Trophoblast cell (in vitro differentiated cells and primary cell): ENCODE results near the gene SCN4A.
A peak's percentile ranks its signal among the peaks of the same experiment; 100 is the strongest.
"Not testable (repeated sequence)": the region's sequence is repeated elsewhere in the genome, so short reads cannot be mapped to it uniquely, and the experiment has no call there.

Source experiments
- DNase-seq, 2 donors: peaks; one replicate each; pipeline ENCODE4 v3.0.0-alpha.2; 2016
- H2AFZ ChIP-seq: 2 replicates; pipeline ENCODE4 v1.6.1; 2013; ENCODE audit warnings: low read length, moderate library complexity, mild to moderate bottlenecking; ENCODE audit not compliant: insufficient read depth, poor library complexity
- H2AK5ac ChIP-seq: 2 replicates; pipeline ENCODE4 v1.6.1; 2013; ENCODE audit warnings: mild to moderate bottlenecking, low read length
- H2BK120ac ChIP-seq: 2 replicates; pipeline ENCODE4 v1.6.1; 2013; ENCODE audit warnings: low read length, mild to moderate bottlenecking, moderate library complexity; ENCODE audit not compliant: insufficient read depth, poor library complexity
- H2BK12ac ChIP-seq: 2 replicates; pipeline ENCODE4 v1.6.1; 2013; ENCODE audit warnings: mild to moderate bottlenecking, low read length, moderate library complexity
- H2BK5ac ChIP-seq: 2 replicates; pipeline ENCODE4 v1.6.1; 2013; ENCODE audit warnings: low read length, low read depth, moderate library complexity, mild to moderate bottlenecking; ENCODE audit not compliant: poor library complexity
- H3K14ac ChIP-seq: 2 replicates; pipeline ENCODE4 v1.6.1; 2013; ENCODE audit warnings: mild to moderate bottlenecking, low read length
- H3K18ac ChIP-seq: 2 replicates; pipeline ENCODE4 v1.6.1; 2013; ENCODE audit warnings: mild to moderate bottlenecking, low read length
- H3K23ac ChIP-seq: 2 replicates; pipeline ENCODE4 v1.6.1; 2013; ENCODE audit warnings: low read length
- H3K27ac ChIP-seq: 2 replicates; pipeline ENCODE4 v1.5.1; 2013; ENCODE audit warnings: low read depth, mild to moderate bottlenecking, inconsistent platforms, low read length, moderate library complexity
- H3K27me3 ChIP-seq: 2 replicates; pipeline ENCODE4 v1.6.1; 2013; ENCODE audit warnings: inconsistent platforms, mild to moderate bottlenecking, low read length, moderate library complexity; ENCODE audit not compliant: insufficient read depth
- H3K36me3 ChIP-seq, 2 experiments: 1 replicate in 1 of 2; 2 replicates in 1 of 2; pipeline ENCODE4 v1.6.1; 2013; ENCODE audit warnings: low read length in 2 of 2, mild to moderate bottlenecking in 2 of 2, moderate library complexity in 1 of 2; ENCODE audit not compliant: insufficient read depth in 2 of 2, control insufficient read depth in 1 of 2
- H3K4ac ChIP-seq: 2 replicates; pipeline ENCODE4 v1.6.1; 2013; ENCODE audit warnings: low read depth, mild to moderate bottlenecking, low read length, moderate library complexity
- H3K4me1 ChIP-seq, 2 experiments: 1 replicate in 1 of 2; 2 replicates in 1 of 2; pipeline ENCODE4 v1.6.1; 2013; ENCODE audit warnings: low read length in 2 of 2, mild to moderate bottlenecking in 2 of 2, moderate library complexity in 1 of 2; ENCODE audit not compliant: insufficient read depth in 2 of 2, control insufficient read depth in 1 of 2
- H3K4me2 ChIP-seq: 2 replicates; pipeline ENCODE4 v1.6.1; 2013; ENCODE audit warnings: inconsistent platforms, mild to moderate bottlenecking, low read length, moderate library complexity
- H3K4me3 ChIP-seq: 2 replicates; pipeline ENCODE4 v1.5.1; 2013; ENCODE audit warnings: mild to moderate bottlenecking, low read depth, low read length, inconsistent platforms
- H3K79me1 ChIP-seq: one replicate; pipeline ENCODE4 v1.6.1; 2013; ENCODE audit warnings: low read length
- H3K79me2 ChIP-seq: 2 replicates; pipeline ENCODE4 v1.6.1; 2013; ENCODE audit warnings: low read length, mild to moderate bottlenecking; ENCODE audit not compliant: control insufficient read depth, insufficient read depth, poor library complexity
- H3K9ac ChIP-seq: 2 replicates; pipeline ENCODE4 v1.6.1; 2013; ENCODE audit warnings: mild to moderate bottlenecking, low read length
- H3K9me3 ChIP-seq: 2 replicates; pipeline ENCODE4 v1.6.1; 2013; ENCODE audit warnings: low read depth, mild to moderate bottlenecking, control low read depth, inconsistent platforms, low read length; ENCODE audit not compliant: insufficient read depth
- H4K12ac ChIP-seq: 2 replicates; pipeline ENCODE4 v1.6.1; 2013; ENCODE audit warnings: low read depth, mild to moderate bottlenecking, low read length, moderate library complexity
- H4K8ac ChIP-seq: 2 replicates; pipeline ENCODE4 v1.6.1; 2013; ENCODE audit warnings: low read depth, mild to moderate bottlenecking, low read length, moderate library complexity
- H4K91ac ChIP-seq: one replicate; pipeline ENCODE4 v1.6.1; 2013; ENCODE audit warnings: low read depth, mild to moderate bottlenecking, low read length, moderate library complexity
- WGBS: extraction: QIAGEN DNeasy Blood & Tissue Kit; methylation state at CpG from one replicate; pipeline ENCODE4 v1.1.7; 2013; ENCODE audit warnings: missing lambda C conversion rate; ENCODE audit not compliant: insufficient read length, insufficient coverage; ENCODE audit errors: extremely low coverage; 5-methylcytosine and 5-hydroxymethylcytosine counted together

Gene SCN4A

DNA sequence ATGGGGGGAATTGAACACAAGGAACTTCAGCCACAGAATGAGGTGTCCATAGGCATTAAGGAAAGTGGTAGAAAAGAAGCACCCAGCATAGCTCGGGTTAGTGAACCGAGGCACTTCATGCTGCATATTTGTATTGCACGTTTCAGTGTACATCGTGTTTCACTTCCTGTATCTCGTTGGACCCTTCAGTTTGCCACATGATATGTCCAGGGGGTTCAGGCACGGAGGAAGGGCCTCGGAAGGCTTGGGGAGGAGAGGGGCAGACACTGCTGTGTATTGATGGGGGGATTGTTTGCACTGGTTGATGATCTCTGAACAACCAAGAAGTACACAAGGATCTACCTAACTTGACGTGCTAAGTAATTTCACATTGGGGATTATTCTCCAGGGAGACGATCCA lies 50.3 kb downstream of the SCN4A start:
- not testable (repeated sequence) for DNase-seq, H2AFZ ChIP-seq, H3K27ac ChIP-seq, H4K91ac ChIP-seq, H2BK120ac ChIP-seq, H3K18ac ChIP-seq, H3K23ac ChIP-seq, H3K4me3 ChIP-seq, H3K27me3 ChIP-seq, H3K79me2 ChIP-seq, H3K4me2 ChIP-seq, H3K4me1 ChIP-seq, H4K12ac ChIP-seq, H2BK12ac ChIP-seq, H4K8ac ChIP-seq, H3K79me1 ChIP-seq, H3K14ac ChIP-seq, H3K4ac ChIP-seq, H2BK5ac ChIP-seq, H2AK5ac ChIP-seq, H3K36me3 ChIP-seq, H3K9me3 ChIP-seq, H3K9ac ChIP-seq
- WGBS, result no CpG with 5 or more reads among the region's 9 CpGs

DNA sequence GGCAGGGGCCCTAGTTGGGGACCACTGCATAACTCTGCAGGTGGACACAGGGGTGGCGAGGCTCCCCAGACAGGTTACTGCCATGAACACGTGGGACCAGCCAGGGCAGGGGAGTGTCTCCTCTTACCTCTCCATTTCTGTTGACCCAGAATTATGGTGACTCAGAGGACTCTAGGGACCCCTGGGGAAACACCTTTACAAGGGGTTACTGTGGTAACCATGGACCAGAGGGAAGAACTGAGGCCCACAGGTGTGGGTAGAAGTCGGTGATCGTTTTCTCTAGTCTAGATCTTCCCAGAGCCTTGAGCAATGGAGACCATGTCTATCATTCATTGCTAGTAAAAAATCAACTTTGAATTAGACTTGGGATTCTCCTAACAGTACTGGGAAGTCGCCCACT lies 51.9 kb downstream of the SCN4A start:
- H3K14ac ChIP-seq, H3K79me2 ChIP-seq, H3K4ac ChIP-seq, H3K9me3 ChIP-seq, H4K8ac ChIP-seq, H3K18ac ChIP-seq, H3K4me2 ChIP-seq, H3K23ac ChIP-seq, H2BK120ac ChIP-seq, H4K91ac ChIP-seq, H3K36me3 ChIP-seq, H3K4me1 ChIP-seq, H2BK12ac ChIP-seq, DNase-seq, H3K79me1 ChIP-seq, H4K12ac ChIP-seq, H3K9ac ChIP-seq, H2AFZ ChIP-seq, H3K4me3 ChIP-seq, H3K27ac ChIP-seq, H3K27me3 ChIP-seq, H2BK5ac ChIP-seq, H2AK5ac ChIP-seq: not testable (repeated sequence)
- WGBS, result no CpG with 5 or more reads among the region's 5 CpGs

- not testable (repeated sequence) for H3K27ac ChIP-seq, DNase-seq, H3K36me3 ChIP-seq, H3K79me2 ChIP-seq, H3K9me3 ChIP-seq, H3K4me1 ChIP-seq, H4K12ac ChIP-seq, H2AK5ac ChIP-seq, H2BK12ac ChIP-seq, H3K4ac ChIP-seq, H4K8ac ChIP-seq, H2AFZ ChIP-seq, H3K27me3 ChIP-seq, H4K91ac ChIP-seq, H2BK120ac ChIP-seq, H3K4me3 ChIP-seq, H3K4me2 ChIP-seq, H3K9ac ChIP-seq, H3K23ac ChIP-seq, H3K14ac ChIP-seq, H2BK5ac ChIP-seq, H3K79me1 ChIP-seq, H3K18ac ChIP-seq
- no CpG with 5 or more reads among the region's 6 CpGs for WGBS
These were observed 52.7 kb downstream of the SCN4A start for GRCh38 chr17:63920050-63920449.

- no peaks in the 10 kb centered on the region for H3K36me3 ChIP-seq
- H3K9ac ChIP-seq, result no peak overlapping the region
- H3K27ac ChIP-seq, result no peak overlapping the region
- H3K18ac ChIP-seq, result no peak overlapping the region
- no peak overlapping the region for H3K23ac ChIP-seq
- H3K4me2 ChIP-seq, result no peak overlapping the region
- H2BK12ac ChIP-seq, result no peak overlapping the region
- H4K91ac ChIP-seq, result no peak overlapping the region
- H3K14ac ChIP-seq, result no peak overlapping the region
- no peaks in the 10 kb centered on the region for H3K79me2 ChIP-seq
- H3K27me3 ChIP-seq, result no peaks in the 10 kb centered on the region
- no peak overlapping the region for H2AK5ac ChIP-seq
- H3K4ac ChIP-seq, result no peak overlapping the region
- peak; percentile 10 to 57 for DNase-seq
- no peak overlapping the region for H4K8ac ChIP-seq
- no peaks in the 10 kb centered on the region for H3K79me1 ChIP-seq
- H3K4me1 ChIP-seq, result no peaks in the 10 kb centered on the region
- H3K9me3 ChIP-seq, result no peaks in the 10 kb centered on the region
- H2BK5ac ChIP-seq, result no peak overlapping the region
- H3K4me3 ChIP-seq, result no peak overlapping the region
- no peak overlapping the region for H4K12ac ChIP-seq
- no CpG with 5 or more reads among the region's 8 CpGs for WGBS
- no peak overlapping the region for H2BK120ac ChIP-seq
- H2AFZ ChIP-seq, result no peak overlapping the region
These were observed 53.4 kb downstream of the SCN4A start for GRCh38 chr17:63919311-63919723.
